GM18907 (cell line): ENCODE data around the gene PGAM1.
"Not testable (repeated sequence)": the region's sequence is repeated elsewhere in the genome, so short reads cannot be mapped to it uniquely, and the experiment has no call there.

Source experiments
- ATAC-seq: cut with Tn5 transposase; IDR thresholded peaks from one replicate; pipeline ENCODE4 v1.9.1; 2021; ENCODE audit warnings: mild to moderate bottlenecking, moderate library complexity; ENCODE audit not compliant: unreplicated experiment

PGAM1 gene

GRCh38 chr10:97407211-97407951 lies 18.6 kb upstream of the PGAM1 start:
- peak; percentile 86 for ATAC-seq

- no peak for ATAC-seq
These were observed 18.1 kb upstream of the PGAM1 start for GRCh38 chr10:97407952-97408248.

GRCh38 chr10:97408496-97408992 lies 17.4 kb upstream of the PGAM1 start:
- ATAC-seq, result no peak

GRCh38 chr10:97411406-97411805 lies 14.6 kb upstream of the PGAM1 start:
- no peak for ATAC-seq

- ATAC-seq, result no peak
These were observed 13.1 kb upstream of the PGAM1 start for GRCh38 chr10:97412891-97413304.

GRCh38 chr10:97416565-97416964 lies 9.4 kb upstream of the PGAM1 start:
- ATAC-seq, result no peak

- not testable (repeated sequence) for ATAC-seq
These were observed 2.3 kb upstream of the PGAM1 start for GRCh38 chr10:97423757-97424098.

- ATAC-seq, result no peak
These were observed 982 bp downstream of the PGAM1 start for GRCh38 chr10:97426776-97427570.

- ATAC-seq, result no peak
These were observed 1.7 kb downstream of the PGAM1 start for GRCh38 chr10:97427571-97428179.

GRCh38 chr10:97428572-97428981 lies 2.6 kb downstream of the PGAM1 start:
- ATAC-seq, result no peak

GRCh38 chr10:97434055-97434454 lies 8.1 kb downstream of the PGAM1 start:
- no peak for ATAC-seq

- no peak for ATAC-seq
These were observed 8.6 kb downstream of the PGAM1 start for GRCh38 chr10:97434557-97434956.

- no peak for ATAC-seq
These were observed 9.2 kb downstream of the PGAM1 start for GRCh38 chr10:97435211-97435610.

GRCh38 chr10:97442277-97442676 lies 16.3 kb downstream of the PGAM1 start:
- ATAC-seq, result no peak

GRCh38 chr10:97444212-97444611 lies 18.2 kb downstream of the PGAM1 start:
- no peak for ATAC-seq

- ATAC-seq, result no peak
These were observed 19.3 kb downstream of the PGAM1 start for GRCh38 chr10:97445357-97445721.

GRCh38 chr10:97445722-97446639 lies 20.0 kb downstream of the PGAM1 start, which contains the start of the genes EXOSC1 and ZDHHC16:
Gene EXOSC1, minus strand, starts transcription at chr10:97446006. Its CDS starts 21 bp downstream, at chr10:97445985.
Gene ZDHHC16, plus strand, starts transcription at chr10:97446175. Its CDS starts 5,501 bp downstream, at chr10:97451676.
- peak; percentile 96 for ATAC-seq

GRCh38 chr10:97450828-97451227 lies 24.8 kb downstream of the PGAM1 start:
- no peak for ATAC-seq

GRCh38 chr10:97451605-97452004 lies 25.6 kb downstream of the PGAM1 start:
- no peak for ATAC-seq

- no peak for ATAC-seq
These were observed 26.4 kb downstream of the PGAM1 start for GRCh38 chr10:97452352-97452751.
